Psoas muscle (tissue), 8 donors: ENCODE measurements around the gene OR2AT4. TPM values are rescaled to one million over a fixed set of nuclear protein-coding genes. Genes with fewer than 3 reads are reported as not detected.
"Not testable (repeated sequence)": the region's sequence is repeated elsewhere in the genome, so short reads cannot be mapped to it uniquely, and the experiment has no call there.

Source experiments
- ATAC-seq, 4 donors: fragments of 200-7000 bp; cut with Tn5 transposase; one replicate each; pipeline ENCODE4 v1.9.1; 2020; ENCODE audit warnings: moderate library complexity in 3 of 4, mild to moderate bottlenecking in 2 of 4
- DNase-seq, 2 donors: peaks; one replicate each; pipeline ENCODE4 v3.0.0-alpha.2; 2020
- H3K27ac ChIP-seq: fragments of 200-600 bp; one replicate; pipeline ENCODE4 v1.8.0; 2022
- H3K27me3 ChIP-seq, 3 donors: fragments of 200-600 bp in 1 of 3; one replicate each; pipeline versions ENCODE4 v1.6.1 to v1.8.0; 2013 to 2022; ENCODE audit warnings: low read length in 2 of 3, mild to moderate bottlenecking in 2 of 3, moderate library complexity in 1 of 3; ENCODE audit not compliant: insufficient read depth in 3 of 3
- H3K36me3 ChIP-seq, 2 donors: fragments of 200-600 bp in 1 of 2; one replicate each; pipeline versions ENCODE4 v1.6.1 to v1.8.0; 2013 to 2022; ENCODE audit warnings: low read depth in 1 of 2, mild to moderate bottlenecking in 1 of 2, moderate library complexity in 1 of 2; ENCODE audit not compliant: insufficient read depth in 1 of 2
- H3K4me1 ChIP-seq: fragments of 200-600 bp; one replicate; pipeline ENCODE4 v1.8.0; 2022
- H3K4me3 ChIP-seq: fragments of 200-600 bp; one replicate; pipeline ENCODE4 v1.8.0; 2022; ENCODE audit warnings: mild to moderate bottlenecking
- H3K9me3 ChIP-seq: fragments of 200-600 bp; one replicate; pipeline ENCODE4 v1.8.0; 2022
- CTCF ChIP-seq: fragments of 200-600 bp; IDR thresholded peaks from one replicate; pipeline ENCODE4 v1.8.0; 2022; ENCODE audit warnings: antibody characterized with exemption
- WGBS, 3 donors: extraction: QIAGEN DNeasy Blood & Tissue Kit; methylation state at CpG; one replicate each; pipeline versions ENCODE4 v1.1.6 to v1.1.7; 2013; 5-methylcytosine and 5-hydroxymethylcytosine counted together
- intact Hi-C, 2 donors: fragments of 100-400 bp; cut with DNase I; formaldehyde crosslinking; loops; one replicate each; pipeline versions ENCODE4 v1.11.0 to v1.14.2; 2022
- polyA plus RNA-seq, 3 donors: library from polyadenylated mRNA; stranded (reverse); fragments of 200-250 nt; gene quantifications; one replicate each; pipeline ENCODE4 v1.2.3, GENCODE V29; 2013
- total RNA-seq, 4 donors: library from RNA; stranded (reverse); fragmentation: NEBNext Ultra II Directional in 2 of 4; extraction: Animal tissue kit (Norgen Biotek cat#: 25700) in 2 of 4; gene quantifications; one replicate each; pipeline versions ENCODE4 v1.2.1 to v1.2.4, GENCODE V29; 2021 to 2023
- donor health status: healthy with polysubstance abuse.
- donor health status: DM: no; HTN: no; CAD: no; lungs with moderate emphysema.
- donor health status: Bipolar disorder and iron deficiency.
- donor health status: healthy.
- donor health status: DM: yes; HTN: yes; CAD: no.
- donor health status: DM: no; HTN: no; CAD: no.
- donor health status: DM: no; HTN: no; CAD: no.
- donor health status: DM: yes; HTN: yes; CAD: no.

Gene OR2AT4
- total and polyA plus RNA-seq, 7 donors: not detected

GRCh38 chr11:75100314-75100713, 3.6 kb upstream of the OR2AT4 start:
- H3K36me3 ChIP-seq: no peaks in the 10 kb centered on the region
- no peak overlapping the region for H3K27ac ChIP-seq
- TF ChIP-seq CTCF: no peak
- H3K27me3 ChIP-seq: peaks cover 0 to 12% (median 0%) of the 10 kb centered on the region in 3 donors
- intact Hi-C loops: loop anchor here in 1 of 2 donors (10.0 kb wide), 1 partner anchor 46 kb away; no protein-coding TSS in a partner anchor
- no peaks in the 10 kb centered on the region for H3K4me1 ChIP-seq
- no peak overlapping the region for H3K4me3 ChIP-seq
- no peak for DNase-seq
- 32 to 47% (median 43%) methylated on average over 3 of the region's 3 CpGs for WGBS, 3 donors
- no peak for ATAC-seq
- H3K9me3 ChIP-seq: no peaks in the 10 kb centered on the region

- no peaks in the 10 kb centered on the region for H3K4me1 ChIP-seq
- no peak for TF ChIP-seq CTCF
- intact Hi-C loops: loop anchor here in 1 of 2 donors (10.0 kb wide), 1 partner anchor 45 kb away; no protein-coding TSS in a partner anchor
- no peak overlapping the region for H3K4me3 ChIP-seq
- no peaks in the 10 kb centered on the region for H3K36me3 ChIP-seq
- peaks cover 0 to 12% (median 0%) of the 10 kb centered on the region in 3 donors for H3K27me3 ChIP-seq
- ATAC-seq (no peak), DNase-seq (no peak)
- H3K9me3 ChIP-seq: no peaks in the 10 kb centered on the region
- WGBS, 3 donors: 97 to 100% (median 98%) methylated on average over 1 of the region's 1 CpG
- H3K27ac ChIP-seq: no peak overlapping the region
Measured at GRCh38 chr11:75099635-75100034, 3.0 kb upstream of the OR2AT4 start.

GRCh38 chr11:75098835-75099439, 2.3 kb upstream of the OR2AT4 start:
- H3K9me3 ChIP-seq, H3K27ac ChIP-seq, DNase-seq, ATAC-seq, H3K4me3 ChIP-seq, H3K4me1 ChIP-seq, H3K36me3 ChIP-seq, intact Hi-C loops: not testable (repeated sequence)
- H3K27me3 ChIP-seq: peaks cover 0 to 12% (median 4%) of the 10 kb centered on the region in 3 donors
- 87 to 92% (median 89%) methylated on average over 22 of the region's 22 CpGs for WGBS, 3 donors

GRCh38 chr11:75098181-75098580, 1.5 kb upstream of the OR2AT4 start:
- H3K27me3 ChIP-seq: peaks cover 0 to 12% (median 4%) of the 10 kb centered on the region in 3 donors
- H3K27ac ChIP-seq, H3K4me1 ChIP-seq, intact Hi-C loops, H3K4me3 ChIP-seq, H3K36me3 ChIP-seq, ATAC-seq, DNase-seq, H3K9me3 ChIP-seq: not testable (repeated sequence)
- 91 to 93% (median 91%) methylated on average over 15 to 21 of the region's 21 CpGs for WGBS, 3 donors

GRCh38 chr11:75097173-75097557, 489 bp upstream of the OR2AT4 start:
- Histone ChIP-seq H3K27me3 (peaks cover 0 to 12% (median 4%) of the 10 kb centered on the region in 3 donors), H3K4me1 (no peaks in the 10 kb centered on the region), H3K27ac (no peak overlapping the region), H3K9me3 (no peaks in the 10 kb centered on the region), H3K36me3 (no peaks in the 10 kb centered on the region), H3K4me3 (no peak overlapping the region)
- no peak for TF ChIP-seq CTCF
- ATAC-seq (no peak), DNase-seq (no peak)
- 51% methylated on average over 2 of the region's 2 CpGs for WGBS, 3 donors
- intact Hi-C loops: no loop called here

GRCh38 chr11:75094382-75094781, 2.3 kb downstream of the OR2AT4 start:
- DNase-seq, intact Hi-C loops, H3K36me3 ChIP-seq, ATAC-seq, H3K9me3 ChIP-seq, H3K4me3 ChIP-seq, H3K27ac ChIP-seq, H3K4me1 ChIP-seq: not testable (repeated sequence)
- H3K27me3 ChIP-seq: peaks cover 1 to 15% (median 11%) of the 10 kb centered on the region in 3 donors
